Kidney capillary endothelial cell (primary cell): ENCODE data around the gene BCR.

Experiments used
- DNase-seq: peaks from one replicate; pipeline ENCODE4 v3.0.0-alpha.2; 2018; ENCODE audit warnings: low spot score

BCR gene

GRCh38 chr22:23263651-23264555 is 83.6 kb downstream of the BCR start:
- no peak for DNase-seq

- no peak for DNase-seq
Measured at GRCh38 chr22:23264610-23265367, 84.5 kb downstream of the BCR start.

GRCh38 chr22:23265368-23265700 is 85.0 kb downstream of the BCR start:
- no peak for DNase-seq

GRCh38 chr22:23266780-23267179 is 86.5 kb downstream of the BCR start:
- DNase-seq = no peak

GRCh38 chr22:23267226-23268043 is 87.1 kb downstream of the BCR start:
- DNase-seq = no peak

- no peak for DNase-seq
Measured at GRCh38 chr22:23268139-23268712, 87.9 kb downstream of the BCR start.

GRCh38 chr22:23268877-23269276 is 88.6 kb downstream of the BCR start:
- no peak for DNase-seq

GRCh38 chr22:23269441-23270211 is 89.3 kb downstream of the BCR start:
- no peak for DNase-seq

GRCh38 chr22:23270212-23270733 is 90.0 kb downstream of the BCR start:
- DNase-seq = no peak

GRCh38 chr22:23270798-23271596 is 90.7 kb downstream of the BCR start:
- no peak for DNase-seq

- no peak for DNase-seq
Measured at GRCh38 chr22:23271597-23271908, 91.2 kb downstream of the BCR start.

GRCh38 chr22:23272371-23272770 is 92.1 kb downstream of the BCR start:
- DNase-seq = no peak

GRCh38 chr22:23272834-23273233 is 92.5 kb downstream of the BCR start:
- no peak for DNase-seq

- no peak for DNase-seq
Measured at GRCh38 chr22:23273445-23274145, 93.3 kb downstream of the BCR start.

- DNase-seq = no peak
Measured at GRCh38 chr22:23274146-23274526, 93.8 kb downstream of the BCR start.

GRCh38 chr22:23274891-23275694 is 94.8 kb downstream of the BCR start:
- no peak for DNase-seq

GRCh38 chr22:23275751-23276150 is 95.4 kb downstream of the BCR start:
- no peak for DNase-seq

GRCh38 chr22:23276656-23277582 is 96.6 kb downstream of the BCR start:
- no peak for DNase-seq
